ENCODE measurements around the gene SIK2.

SIK2 gene

DNA sequence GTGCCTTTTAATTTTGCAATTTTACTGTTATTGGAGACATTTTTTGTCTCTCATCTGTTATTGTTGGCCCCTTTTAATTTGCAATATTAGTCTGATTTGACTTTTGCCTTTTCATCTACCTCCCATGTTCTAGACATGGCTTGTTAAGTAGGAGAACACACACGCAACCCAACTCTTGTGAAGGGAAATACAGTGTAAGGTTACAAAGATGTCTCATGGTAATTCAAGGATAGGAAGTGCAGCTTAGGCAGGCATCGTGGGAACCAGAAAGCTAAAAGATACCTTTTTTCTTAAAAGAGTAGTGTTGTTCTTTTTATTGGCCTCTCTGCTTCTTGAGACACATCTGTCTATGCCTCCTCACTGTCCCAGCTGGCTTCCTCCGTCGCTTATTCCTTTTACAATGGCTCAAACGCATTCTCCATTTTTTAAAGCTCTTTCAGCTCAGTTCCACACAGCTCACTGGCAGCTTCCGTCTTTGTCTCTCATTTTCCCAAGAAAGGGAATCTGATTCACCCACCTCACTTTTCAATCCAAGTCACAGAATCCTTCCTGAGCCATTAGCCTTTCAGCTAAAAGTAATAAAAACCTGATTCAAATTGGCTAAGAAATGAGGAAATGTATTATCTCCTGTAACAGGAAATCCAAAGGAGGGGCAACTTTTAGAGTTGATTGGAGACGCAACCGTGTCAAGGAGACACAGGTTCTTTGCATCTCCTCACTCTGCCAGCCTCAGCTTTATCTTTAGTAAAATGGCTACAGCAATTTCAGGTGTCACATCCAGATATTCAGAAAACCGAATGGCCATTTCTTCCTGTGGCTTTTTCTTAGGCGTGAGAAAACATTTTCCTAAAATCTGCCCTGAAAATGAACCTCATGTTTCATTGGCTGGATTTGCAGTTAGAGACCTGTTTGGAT is 57.2 kb downstream of the SIK2 start:
- no peak for DNase-seq
- no peak for ATAC-seq

GRCh38 chr11:111660822-111661221 is 58.6 kb downstream of the SIK2 start:
- ATAC-seq (no peak), DNase-seq (no peak)

GRCh38 chr11:111663820-111664219 is 61.6 kb downstream of the SIK2 start:
- ATAC-seq = no peak
- DNase-seq = no peak

DNA sequence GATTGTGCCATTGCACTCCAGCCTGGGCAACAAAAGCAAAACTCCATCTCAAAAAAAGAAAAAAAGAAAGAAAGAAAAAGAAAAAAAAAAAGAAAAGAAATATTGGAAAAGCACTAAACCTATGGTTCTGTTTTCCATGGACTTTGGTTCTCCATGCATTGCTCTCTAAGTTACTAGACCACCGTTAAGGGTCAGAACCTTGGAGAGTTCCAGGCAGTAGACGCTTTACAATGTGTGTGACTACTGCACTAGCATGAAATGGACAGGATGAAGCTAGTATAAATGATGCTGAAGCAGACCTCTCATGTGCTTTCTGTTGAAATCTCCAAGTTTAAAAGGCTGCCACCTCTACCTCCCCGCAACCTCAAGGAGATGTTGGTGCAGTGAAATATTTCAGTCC is 63.5 kb downstream of the SIK2 start:
- ATAC-seq (no peak), DNase-seq (no peak)

DNA sequence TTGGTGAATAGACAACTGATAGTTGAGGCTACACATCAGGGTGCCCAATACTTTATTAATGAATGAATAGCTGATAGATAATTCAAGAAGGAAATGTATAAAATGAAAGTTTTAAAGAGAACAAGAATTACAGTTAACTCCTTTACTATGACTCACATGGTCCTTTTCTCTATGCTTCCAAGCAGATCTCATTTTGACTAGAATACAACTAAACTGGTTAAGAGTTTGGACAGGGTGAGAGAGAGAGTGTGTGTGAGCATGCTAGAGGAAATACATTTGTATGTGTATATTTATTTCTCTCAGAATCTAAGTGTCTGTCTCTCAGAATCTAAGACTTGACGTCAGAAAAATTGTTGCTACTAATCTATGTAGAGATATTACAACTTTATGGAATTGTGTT is 66.7 kb downstream of the SIK2 start:
- ATAC-seq = no peak

GRCh38 chr11:111671383-111671782 is 69.1 kb downstream of the SIK2 start:
- no peak for DNase-seq
- no peak for ATAC-seq

More for the DNA sequence above, 66.7 kb downstream of the SIK2 start:
- no peak for DNase-seq

DNA sequence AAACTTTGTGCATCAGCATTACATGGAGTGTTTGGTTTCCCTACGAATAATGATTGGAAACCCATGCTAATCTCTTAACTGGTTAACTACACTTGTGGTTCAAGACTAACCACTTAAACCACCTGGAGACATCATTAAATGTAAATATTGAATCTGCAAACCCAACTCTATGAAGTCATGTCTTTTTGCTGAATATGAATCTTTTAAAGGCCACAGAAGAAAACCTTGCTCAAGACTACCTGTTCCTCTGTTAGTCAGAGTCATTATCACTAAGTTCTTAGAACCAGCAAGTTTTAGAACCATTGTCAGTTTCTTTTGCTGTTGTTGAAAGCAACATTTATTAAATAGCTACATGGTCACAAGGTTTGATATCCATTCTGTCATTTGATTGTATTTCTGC is 70.7 kb downstream of the SIK2 start:
- ATAC-seq = peak; percentile 40
- DNase-seq = no peak

DNA sequence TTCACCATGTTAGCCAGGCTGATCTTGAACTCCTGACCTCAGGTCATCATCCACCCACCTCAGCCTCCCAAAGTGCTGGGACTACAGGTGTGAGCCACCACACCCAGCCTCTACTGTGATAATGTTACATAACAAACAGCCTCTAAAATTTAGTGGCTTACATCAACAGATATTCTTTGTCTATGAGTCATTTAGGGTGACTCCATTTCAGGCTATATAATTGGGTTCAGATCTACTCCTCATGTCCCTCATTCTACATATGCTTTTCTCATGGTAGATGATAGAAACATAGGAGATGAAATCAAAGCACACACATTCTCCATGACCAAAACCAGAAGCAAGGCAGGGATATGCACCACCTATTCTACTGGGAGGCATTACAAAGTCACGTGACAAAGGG is 72.7 kb downstream of the SIK2 start:
- ATAC-seq = no peak
- no peak for DNase-seq

DNA sequence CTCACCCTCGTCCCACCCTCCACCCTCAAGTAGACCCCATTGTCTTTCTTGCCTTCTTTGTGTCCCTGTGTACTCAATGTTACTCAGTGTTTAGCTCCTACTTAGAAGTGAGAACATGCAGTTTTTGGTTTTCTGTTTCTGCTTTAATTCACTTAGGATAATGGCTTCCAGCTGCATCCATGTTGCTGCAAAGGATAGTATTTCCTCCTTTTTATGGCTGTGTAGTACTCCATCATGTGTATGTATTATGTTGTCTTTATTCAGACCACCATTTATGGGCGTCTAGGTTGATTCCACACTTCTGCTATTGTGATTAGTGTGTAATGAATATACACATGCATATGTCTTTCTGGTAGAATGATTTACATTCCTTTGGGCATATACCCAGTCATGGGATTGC is 73.6 kb downstream of the SIK2 start:
- DNase-seq (no peak), ATAC-seq (no peak)

DNA sequence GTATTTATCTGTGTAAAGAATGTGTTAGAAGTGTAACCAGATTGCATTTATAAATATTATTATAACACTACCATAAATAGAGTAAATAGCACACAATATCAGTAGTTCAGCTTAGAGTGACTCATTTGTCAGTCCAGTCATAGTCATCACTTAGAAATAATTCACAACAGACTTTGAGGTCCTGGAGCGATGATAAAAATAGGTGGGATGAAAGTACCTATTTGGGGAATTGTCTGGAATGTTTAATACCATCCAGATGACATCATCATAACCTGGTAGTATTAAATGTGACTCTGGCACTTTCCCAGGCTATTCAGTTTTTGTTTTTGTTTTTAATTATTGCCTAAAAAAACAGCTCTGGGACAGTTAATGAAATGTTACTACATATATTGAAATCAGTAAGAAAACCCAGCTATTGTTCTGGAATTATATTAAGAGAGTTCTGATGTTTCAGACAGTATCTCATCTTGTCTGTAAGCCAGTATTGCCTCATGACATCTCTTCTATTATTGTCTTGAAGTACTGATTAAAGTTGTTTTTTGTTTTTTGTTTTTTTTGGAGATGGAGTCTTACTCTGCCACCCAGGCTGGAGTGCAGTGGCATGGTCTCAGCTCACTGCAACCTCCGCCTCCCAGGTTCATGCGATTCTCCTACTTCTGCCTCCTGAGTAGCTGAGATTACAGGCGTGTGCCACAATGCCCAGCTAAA is 74.8 kb downstream of the SIK2 start:
- ATAC-seq (no peak), DNase-seq (no peak)

DNA sequence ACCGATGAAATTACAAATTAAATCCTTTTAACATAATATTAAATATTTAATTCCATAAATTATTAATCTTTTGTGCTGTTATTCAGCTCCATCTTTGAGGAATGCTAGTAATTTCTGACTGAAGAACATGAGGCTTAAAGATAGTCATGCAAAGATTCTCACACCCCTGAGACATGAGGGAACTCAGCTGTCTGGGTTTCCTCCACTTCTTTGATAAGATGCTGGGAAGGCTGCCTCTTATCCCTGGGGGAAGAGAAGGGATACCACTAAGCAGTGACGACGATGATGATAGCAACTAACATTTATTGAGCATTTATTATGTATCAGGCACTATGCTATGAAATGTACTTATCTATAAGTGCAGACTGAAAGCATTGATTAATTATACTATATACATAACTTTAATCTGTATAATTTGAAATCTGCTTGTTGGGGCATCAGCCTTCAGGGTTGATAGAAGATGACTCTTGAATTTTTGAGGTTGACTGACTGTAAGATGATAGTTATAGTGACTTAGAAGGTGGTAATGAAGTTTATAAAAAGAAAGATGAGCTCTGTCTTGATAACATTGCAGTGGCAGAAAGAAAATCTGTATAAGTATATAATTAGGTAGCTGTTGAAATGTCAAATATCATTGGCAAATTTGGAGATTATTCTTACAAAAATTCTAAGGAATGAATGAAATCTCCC is 78.4 kb downstream of the SIK2 start:
- no peak for ATAC-seq
- no peak for DNase-seq

- ATAC-seq (no peak), DNase-seq (no peak)
Measured at GRCh38 chr11:111683806-111684205, 81.6 kb downstream of the SIK2 start.

GRCh38 chr11:111684251-111684650 is 82.0 kb downstream of the SIK2 start:
- DNase-seq (no peak), ATAC-seq (no peak)

GRCh38 chr11:111688013-111688412 is 85.8 kb downstream of the SIK2 start:
- DNase-seq = no peak
- ATAC-seq = no peak

DNA sequence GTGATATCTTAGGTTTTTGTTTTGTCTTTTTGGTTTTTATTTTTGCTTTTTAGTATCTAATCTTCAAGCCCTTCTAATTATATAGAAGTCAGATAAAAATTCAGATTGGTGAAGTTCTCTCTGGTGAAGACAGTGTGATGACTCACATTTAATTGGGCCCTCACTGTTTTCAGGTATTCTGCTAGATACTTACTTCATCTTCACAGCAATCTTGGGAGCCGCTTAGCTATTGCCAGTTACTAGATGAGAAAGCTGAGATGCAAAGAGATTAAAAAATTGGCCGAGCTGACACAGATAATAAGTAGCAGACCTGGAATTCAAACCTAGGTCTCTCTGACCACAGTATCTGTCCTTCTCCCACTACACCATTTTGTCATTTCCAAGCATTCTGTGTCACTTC is 88.9 kb downstream of the SIK2 start:
- ATAC-seq = no peak
- no peak for DNase-seq

GRCh38 chr11:111691741-111692140 is 89.5 kb downstream of the SIK2 start:
- DNase-seq (no peak), ATAC-seq (no peak)

DNA sequence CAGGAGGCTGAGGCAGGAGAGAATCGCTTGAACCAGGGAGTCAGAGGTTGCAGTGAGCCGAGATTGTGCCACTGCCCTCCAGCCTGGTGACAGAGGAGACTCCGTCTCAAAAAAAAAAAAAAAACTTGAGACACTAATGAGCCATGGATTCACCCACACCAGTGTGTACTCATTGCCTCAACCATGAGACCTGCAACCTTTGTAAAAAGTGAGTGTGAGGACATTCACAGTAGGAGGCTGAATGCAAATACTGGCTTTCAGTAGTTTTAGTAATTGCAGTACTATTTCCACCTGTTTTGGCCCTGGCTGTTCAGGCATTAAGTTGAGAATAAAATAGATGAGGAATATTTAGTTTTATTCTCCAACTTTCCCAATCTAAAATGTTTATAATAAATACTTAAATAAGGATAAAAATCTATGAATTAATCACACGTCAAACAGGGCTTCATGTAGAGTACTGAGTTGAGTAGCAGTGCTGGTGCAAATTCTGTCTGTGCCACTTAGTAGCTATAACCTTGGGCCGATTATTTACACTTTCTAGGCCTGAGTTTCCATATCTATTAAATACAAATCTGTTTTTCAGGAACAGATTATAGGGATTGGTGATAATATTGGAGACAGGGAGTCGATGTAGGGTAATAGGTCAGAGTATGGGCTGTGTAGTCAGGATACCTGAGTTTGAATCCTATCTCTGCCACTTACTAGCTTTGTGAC is 91.1 kb downstream of the SIK2 start:
- DNase-seq = no peak

DNA sequence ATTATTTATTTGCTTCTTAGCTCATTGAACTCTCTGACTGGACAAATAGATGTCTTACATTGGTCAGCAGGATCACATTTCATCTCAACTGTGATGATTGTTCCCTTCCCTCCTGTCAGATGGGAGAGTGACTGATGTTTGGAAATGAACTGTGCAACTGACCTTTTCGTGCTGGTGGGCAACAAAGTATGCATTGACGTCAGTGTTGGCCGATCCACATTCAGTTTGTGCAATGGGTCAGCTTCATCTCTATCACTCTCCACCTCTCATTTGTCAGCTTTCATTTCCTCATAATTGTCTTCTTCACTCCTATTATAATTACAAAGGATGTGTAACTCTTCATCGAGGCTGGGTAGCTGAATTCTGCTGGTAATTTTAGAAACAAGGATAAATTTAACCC is 92.6 kb downstream of the SIK2 start:
- ATAC-seq (no peak), DNase-seq (no peak)

More for the DNA sequence above, 91.1 kb downstream of the SIK2 start:
- ATAC-seq = no peak

- DNase-seq (no peak), ATAC-seq (no peak)
Measured at GRCh38 chr11:111696556-111696955, 94.3 kb downstream of the SIK2 start.

DNA sequence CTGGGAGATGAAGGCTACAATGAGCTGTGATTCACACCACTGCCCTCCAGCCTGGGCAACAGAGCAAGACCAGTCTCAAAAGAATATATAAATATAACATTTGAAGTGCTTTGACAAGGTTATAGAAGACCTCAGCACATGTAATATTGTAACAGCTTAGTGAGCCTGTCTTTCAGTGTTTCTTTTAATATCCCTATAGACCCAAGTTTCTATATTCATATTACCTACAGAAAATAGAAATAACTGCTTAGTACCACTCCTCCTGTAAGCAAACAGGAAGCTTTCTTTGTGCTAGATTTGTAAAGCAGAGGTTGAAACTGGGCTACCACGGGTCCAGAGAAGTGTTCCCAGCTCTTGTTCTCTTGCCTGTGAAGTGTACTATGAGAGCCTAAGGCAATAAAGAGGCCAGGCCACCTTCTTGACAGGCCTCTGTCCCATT is 95.7 kb downstream of the SIK2 start:
- no peak for DNase-seq
- ATAC-seq = no peak

DNA sequence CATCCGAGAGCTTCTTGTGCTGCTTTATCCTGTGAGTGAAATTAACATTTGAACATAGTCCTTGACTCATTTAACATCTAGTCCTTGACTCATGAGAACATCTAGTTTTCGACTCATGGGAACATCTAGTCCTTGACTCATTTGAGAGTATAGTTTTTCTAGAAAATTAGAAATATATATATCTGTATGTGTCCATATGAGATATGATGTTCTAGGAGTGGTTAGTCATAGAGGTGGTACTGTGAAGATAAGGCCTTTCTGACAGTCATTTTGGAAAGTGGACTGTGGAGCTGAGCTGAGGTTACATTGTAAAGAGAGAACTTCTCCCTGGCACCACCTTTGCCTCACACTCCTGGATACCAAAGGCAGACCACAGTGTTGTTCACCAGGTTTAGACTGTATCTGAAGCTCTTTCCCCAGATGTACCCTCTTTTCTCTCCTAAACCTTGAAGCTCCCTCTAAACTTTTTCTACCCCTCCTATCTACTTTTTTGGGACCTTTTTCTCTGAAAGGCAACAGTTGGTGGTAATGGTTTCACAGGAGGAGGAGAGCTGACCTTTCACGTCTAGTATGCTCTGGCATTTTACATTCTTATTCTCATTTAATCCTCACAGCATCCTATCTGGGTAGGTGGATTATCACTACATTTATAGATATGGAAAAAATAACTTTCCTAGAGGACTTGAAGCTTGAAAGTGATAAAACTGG is 96.8 kb downstream of the SIK2 start:
- ATAC-seq = peak; percentile 57
- DNase-seq = no peak
